Thyroid gland (tissue), 4 donors: ENCODE results near the gene DNAH17.

Source experiments
- POLR2A ChIP-seq, 2 donors: fragments of 450-650 bp; IDR thresholded peaks; one replicate each; pipeline ENCODE4 v1.6.1; 2017; ENCODE audit warnings: antibody characterized with exemption in 2 of 2, mild to moderate bottlenecking in 2 of 2, moderate library complexity in 1 of 2
- TF ChIP-seq, protein P1 (sequence below), 6 experiments: fragments of 200-600 bp in 3 of 6; fragments of 450-650 bp in 3 of 6; sonication (generic) in 3 of 6; IDR thresholded peaks; one replicate each; pipeline ENCODE4 v1.5.1; 2016 to 2019; ENCODE audit warnings: antibody characterized with exemption in 6 of 6, mild to moderate bottlenecking in 2 of 6, inconsistent platforms in 1 of 6, moderate library complexity in 1 of 6

DNA sequence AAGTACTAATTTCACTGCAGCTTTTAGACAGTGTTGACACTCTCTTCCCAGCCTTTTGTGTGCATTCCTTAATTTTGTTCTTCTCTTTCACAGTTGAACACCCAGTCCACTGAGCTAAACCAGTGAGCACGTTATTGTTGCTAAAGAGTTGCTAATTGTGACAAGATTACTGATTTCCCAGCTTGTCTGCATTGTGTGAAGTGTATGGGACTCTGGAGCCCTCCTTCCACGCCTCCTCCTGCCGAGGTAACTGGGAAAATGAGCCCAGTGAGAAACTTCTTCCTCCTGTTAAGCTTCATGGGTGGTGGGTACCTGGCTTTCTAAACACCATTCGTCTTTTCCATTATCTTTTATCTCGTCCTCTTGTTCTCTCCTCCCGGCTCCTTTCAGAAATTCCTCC lies 29.8 kb upstream of the DNAH17 start:
- TF ChIP-seq, protein P1, sequence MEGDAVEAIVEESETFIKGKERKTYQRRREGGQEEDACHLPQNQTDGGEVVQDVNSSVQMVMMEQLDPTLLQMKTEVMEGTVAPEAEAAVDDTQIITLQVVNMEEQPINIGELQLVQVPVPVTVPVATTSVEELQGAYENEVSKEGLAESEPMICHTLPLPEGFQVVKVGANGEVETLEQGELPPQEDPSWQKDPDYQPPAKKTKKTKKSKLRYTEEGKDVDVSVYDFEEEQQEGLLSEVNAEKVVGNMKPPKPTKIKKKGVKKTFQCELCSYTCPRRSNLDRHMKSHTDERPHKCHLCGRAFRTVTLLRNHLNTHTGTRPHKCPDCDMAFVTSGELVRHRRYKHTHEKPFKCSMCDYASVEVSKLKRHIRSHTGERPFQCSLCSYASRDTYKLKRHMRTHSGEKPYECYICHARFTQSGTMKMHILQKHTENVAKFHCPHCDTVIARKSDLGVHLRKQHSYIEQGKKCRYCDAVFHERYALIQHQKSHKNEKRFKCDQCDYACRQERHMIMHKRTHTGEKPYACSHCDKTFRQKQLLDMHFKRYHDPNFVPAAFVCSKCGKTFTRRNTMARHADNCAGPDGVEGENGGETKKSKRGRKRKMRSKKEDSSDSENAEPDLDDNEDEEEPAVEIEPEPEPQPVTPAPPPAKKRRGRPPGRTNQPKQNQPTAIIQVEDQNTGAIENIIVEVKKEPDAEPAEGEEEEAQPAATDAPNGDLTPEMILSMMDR (IDR thresholded peaks at IDR 0.05): no peak
- no peak for TF ChIP-seq POLR2A (IDR thresholded peaks at IDR 0.05)
